Measurements from ENCODE around the gene PLCH1.

DNA sequence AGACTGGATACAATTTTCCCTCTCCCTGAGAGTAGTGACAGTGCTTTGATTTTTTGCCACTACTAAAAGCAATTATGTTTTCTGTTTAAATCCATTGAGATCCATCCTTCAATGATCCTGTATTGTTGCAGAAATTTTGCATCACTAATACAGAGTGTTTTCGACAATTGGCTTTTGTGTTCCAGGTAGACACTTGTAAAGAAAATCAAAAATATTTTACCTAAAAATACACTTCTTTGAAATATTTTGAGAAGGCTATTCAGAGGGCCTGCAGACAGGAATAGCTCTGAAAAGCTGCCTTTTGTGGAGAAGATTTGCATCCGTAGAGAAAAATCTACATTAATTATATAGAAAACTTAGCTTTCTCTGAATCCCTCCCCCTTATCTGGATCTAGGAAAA is 384.6 kb downstream of the PLCH1 start:
- TF ChIP-seq CTCF (IDR thresholded peaks at IDR 0.05) (no peak), EZH2 (IDR thresholded peaks at IDR 0.05; ENCODE audit: borderline replicate concordance, insufficient read depth, low read depth, low read length, poor library complexity, severe bottlenecking) (no peak)

Data from B cell (primary cell).